NCI-H1694 treated with DMSO at 0.1 percent for 48 hours (cell line): ENCODE data around the gene SKP1.
"Not testable (repeated sequence)": the region's sequence is repeated elsewhere in the genome, so short reads cannot be mapped to it uniquely, and the experiment has no call there.

Experiments
- DNase-seq: peaks from one replicate; lab custom pipeline; 2025; lab: John Stamatoyannopoulos, UW

SKP1 gene

DNA sequence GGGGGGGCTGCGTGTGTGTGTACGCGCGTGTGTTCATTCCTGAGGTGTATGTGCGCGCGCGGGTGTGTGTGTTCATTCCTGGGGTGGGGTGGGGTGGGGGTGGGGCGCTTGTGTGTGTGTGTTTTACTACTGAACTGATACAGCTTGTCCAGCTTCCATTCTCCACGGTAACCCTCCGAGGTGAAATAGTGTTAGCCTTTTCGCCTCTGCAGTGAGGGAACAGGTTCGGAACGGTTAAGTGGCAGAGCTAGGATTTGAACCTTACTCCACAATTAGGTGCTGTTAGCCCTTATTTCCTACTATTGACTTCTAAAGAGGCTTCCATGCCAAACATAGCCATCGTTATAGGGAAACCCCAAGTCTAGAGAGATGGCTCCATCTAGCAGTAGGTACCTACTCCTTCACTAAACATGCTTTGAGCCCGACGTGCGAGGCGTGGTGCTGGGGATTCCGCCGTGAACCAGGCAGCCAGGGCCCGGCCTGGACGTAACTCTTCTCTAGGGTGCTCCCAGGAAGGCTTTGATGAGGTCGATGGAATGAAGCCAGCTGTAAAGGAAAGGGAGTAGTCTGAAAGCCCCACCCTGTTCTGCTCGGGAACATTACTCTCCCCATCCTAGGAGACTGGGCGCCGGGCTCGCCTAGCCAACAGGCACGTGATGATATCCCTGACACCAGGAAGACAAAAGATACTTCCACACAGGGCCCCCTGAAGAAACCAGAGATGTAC is 782 bp upstream of the SKP1 start:
- no peak for DNase-seq

DNA sequence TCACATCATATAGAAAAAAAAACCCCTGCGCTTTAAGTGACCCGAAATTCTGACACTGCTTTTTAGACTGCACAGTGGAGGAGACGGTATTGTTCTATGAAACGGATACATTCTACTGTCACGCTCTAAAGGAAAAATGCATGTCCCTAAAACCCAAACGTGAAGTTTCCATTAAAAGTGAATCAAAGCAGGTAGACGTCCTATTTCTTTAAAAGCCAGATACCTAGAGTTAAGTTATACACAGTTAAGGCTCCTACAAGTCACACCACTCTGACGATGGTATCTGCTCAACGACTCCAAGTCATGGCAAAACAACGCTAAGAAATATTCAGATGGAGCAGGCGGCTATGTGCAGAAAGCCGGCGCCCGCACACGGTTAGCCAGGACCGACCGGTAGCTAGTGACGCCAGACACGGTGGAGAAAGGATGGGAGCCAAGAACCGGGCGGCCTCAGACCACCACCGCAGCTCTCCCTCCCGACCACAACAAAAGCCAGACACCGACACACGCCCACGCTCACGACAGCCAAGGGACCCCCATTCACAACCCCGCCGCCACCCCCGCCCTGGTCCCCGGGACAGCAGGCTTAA is 734 bp downstream of the SKP1 start:
- DNase-seq: no peak

DNA sequence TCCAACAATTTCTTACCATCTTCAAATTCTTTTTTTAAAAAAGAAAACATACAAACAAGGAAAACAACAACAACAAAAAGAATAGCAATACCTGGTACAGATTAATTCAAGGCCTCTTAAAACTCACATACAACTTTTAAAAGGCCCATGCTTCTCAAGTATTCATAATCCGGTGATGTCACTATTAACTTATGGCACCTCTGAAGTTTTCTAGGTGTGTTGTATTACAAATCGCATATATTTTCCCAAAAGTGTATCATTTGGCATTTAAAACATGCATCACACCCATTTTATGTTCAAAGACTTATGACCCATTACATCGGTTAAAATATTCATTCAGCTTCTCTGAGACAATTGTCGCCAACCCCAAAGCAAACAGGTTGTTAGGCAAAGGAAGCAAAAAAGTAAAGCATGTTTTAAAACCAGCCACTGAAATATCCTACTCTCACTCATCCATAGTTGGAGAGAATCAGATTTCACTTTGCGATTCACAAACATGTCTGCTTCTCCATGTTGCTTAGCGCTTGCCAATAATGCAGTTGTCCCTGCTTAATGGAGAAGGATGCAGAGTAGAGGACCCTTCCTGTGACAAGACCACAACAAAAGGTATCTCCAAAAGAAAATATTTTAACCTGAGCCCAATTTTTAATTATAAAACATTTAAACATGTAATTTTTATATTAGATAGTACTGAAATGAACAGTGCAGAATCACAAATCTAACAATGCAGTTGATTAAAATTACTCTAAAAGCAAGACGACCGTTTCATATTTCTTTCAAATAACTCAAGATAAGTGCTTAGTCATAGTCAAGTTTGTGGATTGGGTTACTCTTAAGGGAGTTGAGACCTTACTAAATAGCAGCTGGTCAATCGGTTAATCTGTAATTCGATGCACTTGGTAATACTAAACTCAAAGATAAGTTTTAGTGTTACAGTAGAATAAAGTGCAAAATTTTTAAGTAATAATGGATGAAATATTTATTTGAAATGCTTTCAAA is 1.6 kb downstream of the SKP1 start:
- DNase-seq: no peak

DNA sequence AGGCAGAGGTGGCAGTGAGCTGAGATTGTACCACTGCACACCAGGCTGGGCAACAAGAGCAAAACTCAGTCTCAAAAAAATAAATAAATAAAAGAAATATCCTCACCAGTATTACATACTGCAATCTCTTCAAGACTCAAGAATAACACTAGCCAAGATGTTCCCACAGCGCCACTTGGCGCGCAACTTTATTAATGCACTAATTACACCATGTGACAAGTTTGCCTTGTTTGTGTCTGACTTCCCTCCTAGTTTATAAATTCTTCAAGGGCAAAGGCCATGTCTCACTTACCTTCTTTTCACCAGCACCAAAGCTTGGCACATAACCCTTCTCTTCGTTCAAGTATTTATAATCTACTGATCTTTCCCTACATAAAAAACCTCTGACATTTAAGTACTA is 4.8 kb downstream of the SKP1 start:
- DNase-seq: no peak

DNA sequence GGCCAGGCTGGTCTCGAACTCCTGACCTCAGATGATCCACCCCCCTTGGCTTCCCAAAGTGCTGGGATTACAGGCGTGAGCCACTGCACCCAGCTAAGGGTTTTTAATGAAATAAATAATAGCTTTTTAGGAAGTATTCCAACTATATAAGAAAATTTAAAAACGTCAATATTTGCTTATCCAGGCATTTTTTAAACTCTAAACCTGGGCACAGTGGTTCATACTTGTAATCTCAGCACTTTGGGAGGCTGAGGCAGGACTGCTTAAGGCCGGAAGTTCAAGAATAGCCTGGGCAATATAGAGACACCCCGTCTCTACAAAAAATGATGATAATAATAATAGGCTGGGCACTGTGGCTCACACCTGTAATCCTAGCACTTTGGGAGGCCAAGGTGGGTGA is 14.2 kb downstream of the SKP1 start:
- DNase-seq: no peak

DNA sequence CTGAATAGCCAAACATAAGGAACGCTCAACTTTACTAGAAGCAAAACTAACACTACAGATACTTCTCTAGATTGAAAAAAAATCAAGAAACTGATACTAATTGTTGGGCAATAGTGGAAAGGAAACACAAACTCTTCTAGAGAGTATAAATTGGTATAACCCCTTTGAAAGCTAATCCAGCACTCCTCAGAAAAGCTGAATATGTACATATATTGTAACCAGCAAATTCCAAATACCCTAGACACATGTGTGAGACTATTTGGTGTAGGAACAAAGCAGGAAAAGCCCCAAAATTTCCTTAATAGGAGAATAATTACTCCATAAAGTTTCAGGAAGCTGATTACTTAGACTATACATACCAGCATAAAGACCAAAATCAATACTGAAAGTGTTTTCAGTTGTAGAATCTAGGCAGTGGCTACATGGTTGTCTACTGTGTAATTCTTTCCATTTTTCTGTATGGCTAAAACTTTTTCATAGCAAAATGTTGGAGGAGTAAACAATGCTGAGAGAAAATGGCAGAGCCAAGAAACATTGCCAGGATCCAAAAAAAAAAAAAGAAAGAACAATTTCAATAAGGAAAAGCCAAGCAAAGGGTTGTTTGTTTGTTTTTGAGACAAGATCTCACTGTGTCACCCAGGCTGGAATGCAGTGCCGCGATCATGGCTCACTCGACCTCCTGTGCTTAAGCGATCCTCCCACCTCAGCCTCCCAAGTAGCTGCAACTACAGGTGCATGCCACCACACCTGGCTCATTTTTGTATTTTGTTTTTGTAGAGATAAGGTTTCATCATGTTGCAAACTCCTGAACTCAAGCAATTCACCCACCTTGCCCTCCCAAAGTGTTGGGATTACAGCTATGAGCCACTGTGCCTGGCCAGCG is 15.0 kb downstream of the SKP1 start:
- no peak for DNase-seq

DNA sequence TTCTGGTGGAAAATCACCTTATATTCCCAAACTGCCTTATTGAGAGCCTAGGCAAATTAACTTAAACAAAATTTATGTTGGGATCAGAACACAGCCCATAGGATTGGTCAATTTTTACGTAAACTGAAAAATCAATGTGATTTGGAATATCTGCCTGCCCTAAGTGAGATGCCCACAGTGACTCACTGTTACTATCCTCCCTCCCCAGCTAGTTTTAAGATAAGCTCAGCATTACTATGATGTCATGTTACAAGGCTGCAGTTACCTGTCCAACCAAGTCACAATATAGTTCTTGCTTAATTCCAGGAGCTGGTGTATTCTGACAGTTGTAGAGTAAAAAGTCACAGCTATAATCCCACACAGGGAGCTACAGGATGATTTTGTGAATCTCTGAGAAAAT is 23.1 kb downstream of the SKP1 start:
- no peak for DNase-seq

DNA sequence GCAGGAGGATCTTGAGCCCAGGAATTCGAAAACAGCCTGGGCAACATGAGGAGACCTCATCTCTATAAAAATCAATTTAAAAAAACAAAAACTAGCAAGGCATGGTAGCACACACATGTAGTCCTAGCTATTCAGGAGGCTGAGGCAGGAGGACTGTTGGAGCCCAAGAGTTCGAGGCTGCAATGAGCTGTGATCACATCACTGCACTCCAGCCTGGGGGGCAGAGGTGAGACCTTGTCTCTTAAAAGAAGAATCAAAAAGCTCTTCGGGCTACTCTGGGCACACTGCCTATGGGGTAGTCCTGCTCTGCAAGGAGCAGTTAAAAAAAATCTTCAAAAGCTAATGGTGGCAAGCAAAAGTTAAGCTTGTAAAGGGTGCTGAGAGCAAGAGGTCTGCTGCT is 23.5 kb downstream of the SKP1 start:
- DNase-seq: no peak

DNA sequence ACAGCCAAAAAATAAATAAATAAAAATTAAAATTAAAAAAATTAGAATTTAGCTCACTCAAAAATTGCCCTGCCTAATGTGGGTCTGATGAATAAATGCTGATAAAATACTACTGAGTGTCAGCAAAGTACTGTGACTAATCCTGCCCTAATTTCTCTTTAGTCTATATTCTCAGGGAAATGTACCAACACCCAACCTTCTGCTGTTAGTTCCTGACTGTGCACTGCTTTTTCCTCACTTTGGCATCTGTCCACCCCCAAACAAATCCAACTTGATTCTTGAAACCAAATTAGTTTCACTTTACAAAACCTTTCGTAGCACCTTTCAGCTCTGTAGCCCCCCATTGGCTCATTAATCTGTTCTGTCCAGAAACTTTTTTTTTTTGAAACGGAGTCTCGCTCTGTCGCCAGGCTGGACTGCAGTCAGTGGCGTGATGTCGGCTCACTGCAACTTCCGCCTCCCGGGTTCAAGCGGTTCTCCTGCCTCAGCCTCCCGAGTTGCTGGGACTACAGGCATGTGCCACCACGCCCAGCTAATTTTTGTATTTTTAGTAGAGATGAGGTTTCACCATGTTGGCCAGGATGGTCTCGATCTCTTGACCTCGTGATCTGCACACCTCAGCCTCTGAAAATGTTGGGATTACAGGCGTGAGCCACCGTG is 24.4 kb downstream of the SKP1 start:
- DNase-seq: not testable (repeated sequence)

DNA sequence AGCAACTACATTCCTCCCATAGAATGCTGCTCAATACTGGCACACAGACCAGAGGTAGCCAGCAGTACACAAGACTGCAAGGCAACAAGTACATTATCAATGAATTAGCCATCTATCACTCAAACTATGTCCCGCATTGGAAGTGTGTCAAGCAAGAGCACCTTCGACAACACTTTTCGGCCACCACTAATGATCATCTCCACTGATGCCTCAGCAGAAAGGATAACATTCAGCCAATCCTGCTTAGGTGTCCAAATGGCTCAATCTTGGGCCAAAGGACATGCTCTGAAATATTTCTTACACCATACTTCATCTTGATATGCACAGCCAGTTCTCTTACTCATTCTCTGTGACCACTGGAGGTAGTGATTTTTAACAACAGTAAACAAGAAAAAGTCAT is 25.0 kb downstream of the SKP1 start:
- no peak for DNase-seq

DNA sequence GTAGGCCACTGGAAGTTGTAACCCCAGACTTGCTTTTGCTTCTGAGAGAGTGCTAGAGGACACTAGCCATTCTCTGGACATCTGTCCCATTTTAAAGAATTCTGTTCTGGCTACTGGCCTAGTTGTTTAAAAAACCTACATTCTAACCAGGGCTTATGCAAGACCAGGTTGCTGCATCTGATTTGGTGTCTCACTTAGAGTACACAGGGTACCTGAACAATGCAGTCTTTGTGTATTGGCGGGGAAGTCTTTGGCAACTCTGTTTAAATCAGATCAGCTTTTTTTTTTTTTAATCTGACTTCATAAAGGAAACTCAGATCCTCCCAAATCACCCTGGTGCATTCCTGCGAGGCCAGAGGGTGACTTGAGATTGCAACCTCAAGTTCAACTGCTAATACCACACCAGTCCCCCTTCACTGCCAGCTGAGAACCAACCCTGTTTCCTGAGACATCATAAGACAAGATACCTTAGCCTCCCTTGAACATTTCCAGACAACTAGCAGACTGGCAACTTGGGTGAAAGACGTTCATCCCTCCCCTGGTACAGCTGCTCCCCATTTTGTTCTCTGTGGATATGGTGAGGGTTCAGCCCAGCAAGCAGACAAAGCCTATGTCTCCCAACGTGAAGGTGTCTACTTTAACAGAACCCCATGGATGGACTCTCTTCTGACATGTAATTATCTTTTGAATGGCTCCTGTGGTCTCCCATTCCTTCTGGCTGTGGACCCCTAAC is 27.0 kb downstream of the SKP1 start:
- no peak for DNase-seq

DNA sequence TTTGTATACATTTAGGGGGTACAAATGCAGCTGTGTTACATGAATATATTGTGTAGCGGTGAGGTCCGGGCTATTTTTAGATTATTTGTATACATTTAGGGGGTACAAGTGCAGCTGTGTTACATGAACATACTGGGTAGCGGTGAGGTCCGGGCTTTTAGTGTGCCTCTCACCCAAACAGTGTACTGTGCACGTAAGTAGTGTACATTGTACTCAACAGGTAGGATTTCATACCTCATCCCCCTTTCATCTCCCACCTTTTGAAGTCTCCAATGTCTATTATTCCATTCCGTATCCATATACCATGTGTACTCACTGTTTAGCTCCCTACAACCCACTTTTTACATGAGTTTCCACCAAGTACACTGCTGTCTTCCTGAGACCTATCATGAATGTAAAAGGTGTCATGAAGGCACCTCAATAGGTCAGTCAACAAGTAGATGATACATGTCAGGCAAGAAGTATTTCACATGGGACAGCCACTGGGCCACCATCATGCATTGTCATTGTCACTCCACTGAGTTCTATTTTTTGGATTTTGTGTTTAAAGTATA is 27.7 kb downstream of the SKP1 start:
- DNase-seq: no peak

DNA sequence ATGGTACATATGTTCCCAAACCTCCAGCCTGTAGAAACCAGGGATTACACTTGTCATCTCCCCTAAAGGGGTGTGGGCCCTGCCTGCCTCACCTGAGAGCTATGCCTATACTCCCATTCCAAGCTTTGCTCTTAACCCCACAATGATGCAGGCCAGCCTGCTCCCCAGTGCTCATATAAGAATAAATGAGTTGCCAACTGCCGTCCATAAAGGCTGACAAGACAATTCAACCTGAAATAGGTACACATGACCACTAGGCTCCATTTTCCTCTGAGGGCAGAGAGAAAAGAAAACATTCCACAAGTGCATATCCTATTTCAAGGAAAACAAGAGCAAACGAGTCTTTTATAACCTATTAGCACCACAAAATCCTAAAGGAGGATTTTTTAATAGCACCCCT is 28.4 kb downstream of the SKP1 start:
- no peak for DNase-seq

DNA sequence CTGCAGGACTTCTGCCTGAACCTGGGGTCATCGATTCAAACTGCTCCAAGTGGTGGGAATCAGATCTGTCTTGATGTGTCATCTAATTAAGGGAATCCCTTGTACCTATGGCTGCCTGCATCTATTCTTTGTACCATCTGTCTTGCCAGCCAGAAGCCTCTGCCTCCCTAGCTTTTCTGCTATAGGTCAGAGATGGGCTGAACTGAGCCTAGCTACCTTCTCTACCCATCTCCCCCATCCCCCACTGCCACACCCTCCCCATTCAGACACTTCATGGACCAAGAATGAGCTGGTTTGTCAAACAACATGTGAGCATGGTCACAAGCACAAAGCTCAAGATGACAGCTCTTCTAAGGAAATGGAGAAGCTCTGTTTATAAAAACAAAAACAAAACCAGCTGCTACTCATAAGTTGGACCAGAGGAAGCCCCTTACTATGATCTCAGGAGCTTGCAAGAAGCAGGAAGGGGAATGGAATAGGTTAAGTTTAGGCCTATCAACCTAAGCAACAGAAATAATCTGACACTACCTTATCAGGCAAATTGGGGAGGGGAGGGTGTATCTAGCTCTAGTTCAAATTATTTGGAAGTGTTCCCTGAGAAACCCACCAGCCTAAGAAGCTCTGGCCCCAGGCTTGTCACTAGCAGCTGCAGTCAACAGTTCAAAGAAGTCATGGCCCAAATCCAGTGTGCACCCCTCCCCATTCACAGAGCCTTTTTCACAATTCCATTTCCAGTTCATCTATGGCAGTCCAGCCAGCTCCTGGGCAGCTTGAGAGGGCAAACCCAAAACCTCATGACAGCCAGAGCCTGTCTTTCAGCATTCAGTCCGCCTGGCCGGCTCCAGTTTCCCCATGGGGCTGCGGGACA is 29.9 kb downstream of the SKP1 start:
- no peak for DNase-seq

DNA sequence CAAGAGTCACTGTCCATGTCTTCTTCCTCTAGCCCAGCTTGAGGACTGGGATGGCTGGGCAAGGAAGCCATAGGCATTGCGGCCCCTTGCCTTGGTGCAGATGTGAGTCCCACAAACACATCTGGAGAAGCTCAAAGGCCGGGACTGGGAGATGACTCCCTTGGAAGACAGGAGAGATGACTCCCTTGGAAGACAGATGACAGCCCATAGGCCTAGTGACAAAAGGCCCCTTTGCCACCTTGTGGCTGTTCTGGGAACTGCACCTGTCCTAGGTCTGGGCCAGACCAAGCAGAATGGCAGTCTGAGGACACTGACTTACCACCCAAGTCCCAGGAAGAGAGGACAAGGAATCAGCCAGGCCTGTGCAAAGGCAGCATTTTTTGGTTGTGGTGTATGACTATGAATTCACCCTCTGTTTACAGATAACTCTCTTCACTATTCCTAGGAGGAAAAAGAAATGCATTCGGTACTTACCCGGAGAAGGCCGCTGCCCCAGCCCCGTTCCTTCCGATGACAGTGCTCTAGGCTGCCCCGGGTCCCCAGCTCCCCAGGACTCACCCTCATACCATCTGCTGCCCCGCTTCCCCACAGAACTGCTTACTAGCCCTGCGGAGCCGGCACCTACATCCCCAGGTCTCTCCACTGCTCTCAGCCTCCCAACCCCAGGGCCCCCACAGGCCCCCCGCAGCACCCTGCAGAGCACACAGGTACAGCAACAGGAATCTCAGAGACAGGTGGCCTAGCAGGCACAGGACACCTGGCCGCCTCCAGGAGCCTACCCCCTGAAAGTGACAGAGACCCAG is 30.8 kb downstream of the SKP1 start:
- DNase-seq: peak; percentile 23

DNA sequence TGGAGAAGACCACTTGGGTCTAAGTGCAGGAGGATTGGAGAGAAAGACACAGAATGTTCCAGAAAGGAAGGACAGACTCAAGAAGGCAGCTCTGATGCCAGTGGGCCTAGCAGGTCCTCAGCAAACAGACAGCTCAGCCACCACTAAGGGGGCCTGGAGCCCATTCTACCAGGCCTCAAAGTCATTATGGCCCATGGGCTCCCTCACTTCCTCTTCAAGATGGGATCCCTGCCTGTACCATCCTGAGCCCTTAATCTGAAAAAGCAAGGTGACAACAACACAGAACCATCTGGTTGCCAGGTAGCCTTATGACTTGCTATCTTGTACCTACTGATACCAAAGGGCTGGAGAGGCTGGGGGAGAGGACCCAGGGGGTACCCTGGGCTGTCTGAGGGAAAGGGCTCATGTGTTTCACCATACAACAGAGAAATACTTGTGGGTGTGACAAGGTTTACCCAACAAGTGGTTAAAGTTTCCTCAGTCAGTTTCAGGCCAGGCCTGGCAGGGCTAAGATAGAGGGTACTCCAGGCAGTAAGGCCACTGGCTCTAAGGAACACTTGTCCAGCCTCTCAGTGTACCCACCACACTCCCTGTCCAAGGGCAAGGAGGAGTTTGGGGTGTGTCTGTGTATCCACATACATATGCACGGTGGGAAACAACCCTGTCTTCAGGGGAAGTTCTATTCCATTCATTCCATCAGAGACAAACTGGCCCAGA is 31.6 kb downstream of the SKP1 start:
- DNase-seq: no peak
